Fibroblast of skin of right biceps (primary cell): Measurements from ENCODE around the gene ZCCHC3.
"Not testable (repeated sequence)": the region's sequence is repeated elsewhere in the genome, so short reads cannot be mapped to it uniquely, and the experiment has no call there.

ENCODE experiments used
- DNase-seq: peaks from one replicate; pipeline ENCODE4 v3.0.0-alpha.2; 2013

The ZCCHC3 gene

GRCh38 chr20:316316-317068, 19.1 kb downstream of the ZCCHC3 start:
- peak; percentile 51 for DNase-seq

- peak; percentile 87 for DNase-seq
Measured at GRCh38 chr20:324177-325044, 27.0 kb downstream of the ZCCHC3 start.

- DNase-seq = peak; percentile 93
Measured at GRCh38 chr20:325045-325888, 27.9 kb downstream of the ZCCHC3 start, which contains the start of gene SOX12. Gene SOX12 (plus strand): TSS chr20:325552. CDS start chr20:325925, 373 bp downstream.

- peak; percentile 69 for DNase-seq
Measured at GRCh38 chr20:325889-326644, 28.7 kb downstream of the ZCCHC3 start.

- DNase-seq = no peak
Measured at GRCh38 chr20:326645-327185, 29.3 kb downstream of the ZCCHC3 start.

- DNase-seq = peak; percentile 97
Measured at GRCh38 chr20:327186-328026, 30.0 kb downstream of the ZCCHC3 start.

GRCh38 chr20:328027-328974, 30.9 kb downstream of the ZCCHC3 start:
- peak; percentile 14 for DNase-seq

- DNase-seq = no peak
Measured at GRCh38 chr20:328975-329695, 31.8 kb downstream of the ZCCHC3 start.

GRCh38 chr20:329851-330232, 32.5 kb downstream of the ZCCHC3 start:
- no peak for DNase-seq

- DNase-seq = peak; percentile 72
Measured at GRCh38 chr20:330233-331149, 33.1 kb downstream of the ZCCHC3 start.

- no peak for DNase-seq
Measured at GRCh38 chr20:334578-334977, 37.2 kb downstream of the ZCCHC3 start.

- DNase-seq = not testable (repeated sequence)
Measured at GRCh38 chr20:336040-336439, 38.7 kb downstream of the ZCCHC3 start.

GRCh38 chr20:341682-342081, 44.3 kb downstream of the ZCCHC3 start:
- peak; percentile 94 for DNase-seq

- no peak for DNase-seq
Measured at GRCh38 chr20:343107-343506, 45.7 kb downstream of the ZCCHC3 start.

GRCh38 chr20:346033-346639, 48.8 kb downstream of the ZCCHC3 start:
- DNase-seq = no peak

- DNase-seq = peak; percentile 80
Measured at GRCh38 chr20:346640-347316, 49.4 kb downstream of the ZCCHC3 start, which contains the start of gene NRSN2. Gene NRSN2 (plus strand): TSS chr20:347111. CDS start chr20:349644, 2,533 bp downstream.

GRCh38 chr20:347317-347639, 49.9 kb downstream of the ZCCHC3 start:
- DNase-seq = no peak
